MG63 (cell line): Measurements from ENCODE around the gene TRPV4. TPM values are rescaled to one million over a fixed set of nuclear protein-coding genes. Genes with fewer than 3 reads are reported as not detected.
A peak's percentile ranks its signal among the peaks of the same experiment; 100 is the strongest.

Experiments used
- DNase-seq: peaks from one replicate; pipeline ENCODE4 v3.0.0-alpha.2; 2020
- H3K27me3 ChIP-seq: fragments of 250-450 bp; sonication (Bioruptor Pico); 2 replicates; pipeline ENCODE4 v1.5.1; 2020; ENCODE audit warnings: mild to moderate bottlenecking, moderate library complexity
- H3K36me3 ChIP-seq: fragments of 250-450 bp; sonication (Bioruptor Pico); 2 replicates; pipeline ENCODE4 v1.5.1; 2020; ENCODE audit warnings: mild to moderate bottlenecking, moderate library complexity
- H3K4me3 ChIP-seq: fragments of 250-450 bp; sonication (Bioruptor Pico); 2 replicates; pipeline ENCODE4 v1.5.1; 2020; ENCODE audit warnings: mild to moderate bottlenecking, moderate library complexity
- H3K9me3 ChIP-seq: fragments of 250-450 bp; sonication (Bioruptor Pico); 2 replicates; pipeline ENCODE4 v1.5.1; 2020; ENCODE audit warnings: mild to moderate bottlenecking, moderate library complexity
- total RNA-seq: library from RNA; depleted of rRNA; stranded (reverse); fragments of >200 nt; shearing (Covaris generic); gene quantifications from 2 replicates; pipeline ENCODE4 v1.2.3, GENCODE V29; 2014; ENCODE audit warnings: low replicate concordance

Gene TRPV4
- total RNA-seq, 1 experiment from 2014 or later, result 1.1 TPM

- Histone ChIP-seq H3K27me3 (no peaks in the 10 kb centered on the region), H3K36me3 (no peaks in the 10 kb centered on the region), H3K4me3 (no peak overlapping the region), H3K9me3 (no peaks in the 10 kb centered on the region)
- no peak for DNase-seq
Measured at GRCh38 chr12:109802828-109803227, 30.4 kb downstream of the TRPV4 start.

DNA sequence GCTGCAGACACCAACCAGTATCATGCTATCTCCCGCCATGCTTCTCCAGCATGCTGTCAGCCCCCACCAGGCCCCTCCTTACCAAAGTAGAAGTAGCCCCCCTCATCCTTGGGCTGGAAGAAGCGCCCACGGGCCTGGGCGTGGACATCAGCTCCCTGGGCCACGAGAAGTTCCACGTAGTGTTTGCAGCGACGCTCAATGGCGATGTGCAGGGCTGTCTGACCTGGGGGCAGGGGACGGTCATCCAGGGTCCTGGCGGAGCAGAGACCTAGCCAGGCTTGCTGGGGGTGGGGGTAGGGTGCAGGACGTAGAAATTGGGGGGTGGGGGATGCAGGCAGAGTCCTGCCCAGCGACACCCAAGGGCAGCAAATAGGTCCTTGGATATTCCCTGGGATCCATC, 32.7 kb downstream of the TRPV4 start:
- no peak overlapping the region for H3K4me3 ChIP-seq
- H3K9me3 ChIP-seq, result no peaks in the 10 kb centered on the region
- DNase-seq, result no peak
- H3K27me3 ChIP-seq, result no peaks in the 10 kb centered on the region
- no peaks in the 10 kb centered on the region for H3K36me3 ChIP-seq

DNA sequence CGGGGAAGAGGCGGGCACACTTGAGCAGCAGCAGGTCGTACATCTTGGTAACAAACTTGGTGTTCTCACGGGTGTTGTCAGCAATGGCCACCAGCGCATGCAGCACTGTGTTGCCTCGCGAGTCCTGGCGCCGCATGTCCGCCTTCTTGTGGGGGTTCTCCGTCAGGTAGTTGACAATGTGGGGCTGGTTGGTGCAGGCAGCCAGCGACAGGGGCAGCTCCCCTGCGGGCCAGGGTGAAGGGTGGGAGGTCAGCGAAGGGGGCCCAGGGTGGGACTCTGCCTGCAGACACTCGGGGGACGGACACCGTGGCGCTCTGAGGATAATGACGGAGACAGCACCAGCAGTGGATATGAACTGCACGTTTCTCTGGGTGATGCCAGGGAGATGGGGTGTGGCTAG, 34.5 kb downstream of the TRPV4 start:
- no peak for DNase-seq
- no peaks in the 10 kb centered on the region for H3K27me3 ChIP-seq
- no peaks in the 10 kb centered on the region for H3K9me3 ChIP-seq
- no peak overlapping the region for H3K4me3 ChIP-seq
- no peaks in the 10 kb centered on the region for H3K36me3 ChIP-seq

GRCh38 chr12:109797905-109798669, 35.1 kb downstream of the TRPV4 start:
- H3K4me3 ChIP-seq, result no peak overlapping the region
- H3K27me3 ChIP-seq, result no peaks in the 10 kb centered on the region
- H3K9me3 ChIP-seq, result no peaks in the 10 kb centered on the region
- no peaks in the 10 kb centered on the region for H3K36me3 ChIP-seq
- no peak for DNase-seq

GRCh38 chr12:109796057-109796456, 37.1 kb downstream of the TRPV4 start:
- no peaks in the 10 kb centered on the region for H3K9me3 ChIP-seq
- H3K36me3 ChIP-seq, result no peaks in the 10 kb centered on the region
- H3K4me3 ChIP-seq, result no peak overlapping the region
- H3K27me3 ChIP-seq, result no peaks in the 10 kb centered on the region
- no peak for DNase-seq

DNA sequence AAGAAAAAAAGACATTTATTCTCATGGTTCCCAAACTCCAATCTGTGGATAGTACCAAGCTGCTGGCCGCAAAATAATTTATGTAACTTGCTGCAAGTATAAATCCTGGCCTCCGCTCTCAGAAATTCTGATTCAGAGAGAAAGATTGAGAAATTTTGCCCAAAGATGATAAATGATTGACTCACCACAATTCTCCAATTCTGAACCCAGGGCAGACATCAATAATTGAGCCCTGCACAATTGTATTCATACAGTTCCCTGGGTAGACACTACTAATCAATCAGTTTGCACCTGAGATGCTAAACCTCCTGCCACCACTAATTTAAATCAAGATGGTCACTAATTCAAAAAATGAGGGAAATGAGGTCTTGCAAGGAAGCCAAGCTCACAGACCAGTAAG, 38.2 kb downstream of the TRPV4 start:
- Histone ChIP-seq H3K4me3 (no peak overlapping the region), H3K36me3 (no peaks in the 10 kb centered on the region), H3K27me3 (no peaks in the 10 kb centered on the region), H3K9me3 (no peaks in the 10 kb centered on the region)
- DNase-seq, result peak; percentile 22

DNA sequence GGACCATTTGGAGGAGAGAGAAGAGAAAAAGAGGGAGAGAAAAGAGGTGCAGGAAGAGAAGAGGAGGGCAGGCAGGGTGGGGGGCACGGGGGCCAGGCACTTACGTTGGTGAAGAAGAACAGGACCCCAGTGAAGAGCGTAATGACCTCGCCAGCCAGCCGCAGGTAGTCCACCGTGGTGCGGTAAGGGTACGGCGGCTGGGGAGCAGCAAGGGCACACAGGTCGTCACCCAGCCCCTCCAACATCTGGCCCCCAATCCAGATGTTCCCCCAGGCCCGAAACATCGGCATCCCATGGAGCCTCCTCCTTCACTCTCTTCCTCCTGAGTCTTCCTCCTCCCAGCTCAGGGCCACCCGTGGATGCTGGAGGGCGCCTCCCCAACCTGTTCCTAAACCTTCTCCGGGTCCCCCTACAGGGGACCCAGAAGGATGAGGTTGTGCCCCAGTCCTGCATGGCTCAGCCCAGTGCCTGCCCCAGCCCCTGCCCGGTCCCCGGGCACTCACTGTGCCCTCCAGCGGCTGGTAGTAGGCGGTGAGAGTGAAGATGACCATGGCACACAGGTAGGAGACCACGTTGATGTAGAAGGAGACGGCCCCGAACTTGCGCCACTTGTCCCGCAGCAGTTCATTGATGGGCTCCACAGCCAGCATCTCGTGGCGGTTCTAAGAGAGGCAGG, 39.2 kb downstream of the TRPV4 start:
- Histone ChIP-seq H3K4me3 (no peak overlapping the region), H3K9me3 (no peaks in the 10 kb centered on the region), H3K36me3 (no peaks in the 10 kb centered on the region), H3K27me3 (no peaks in the 10 kb centered on the region)
- DNase-seq, result no peak

DNA sequence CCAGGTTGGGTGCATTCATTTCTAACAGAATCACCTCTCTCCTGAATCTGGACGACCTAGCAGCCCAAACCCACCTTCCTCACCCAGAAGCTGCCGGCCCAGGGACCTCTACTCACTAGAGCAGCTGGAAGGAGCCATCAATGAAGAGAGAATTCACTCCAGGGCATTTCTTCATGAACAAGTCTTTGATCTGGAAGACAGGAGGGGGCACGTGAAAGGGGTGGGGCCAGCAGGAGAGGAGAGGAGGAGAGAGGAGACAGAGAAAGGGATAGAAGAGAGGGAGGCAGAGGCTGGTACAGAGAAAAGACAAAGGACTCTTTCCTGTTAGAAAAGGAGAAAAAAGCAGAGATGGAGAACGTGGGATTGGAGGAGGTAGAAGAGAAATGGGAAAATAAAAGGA, 39.8 kb downstream of the TRPV4 start:
- no peak overlapping the region for H3K4me3 ChIP-seq
- DNase-seq, result no peak
- no peaks in the 10 kb centered on the region for H3K27me3 ChIP-seq
- no peaks in the 10 kb centered on the region for H3K9me3 ChIP-seq
- H3K36me3 ChIP-seq, result no peaks in the 10 kb centered on the region

- Histone ChIP-seq H3K4me3 (no peak overlapping the region), H3K27me3 (no peaks in the 10 kb centered on the region), H3K36me3 (no peaks in the 10 kb centered on the region), H3K9me3 (no peaks in the 10 kb centered on the region)
- no peak for DNase-seq
Measured at GRCh38 chr12:109792992-109793391, 40.2 kb downstream of the TRPV4 start.

- no peak for DNase-seq
- no peak overlapping the region for H3K4me3 ChIP-seq
- no peaks in the 10 kb centered on the region for H3K36me3 ChIP-seq
- H3K9me3 ChIP-seq, result no peaks in the 10 kb centered on the region
- no peaks in the 10 kb centered on the region for H3K27me3 ChIP-seq
Measured at GRCh38 chr12:109789526-109790048, 43.6 kb downstream of the TRPV4 start.

- Histone ChIP-seq H3K36me3 (no peaks in the 10 kb centered on the region), H3K4me3 (no peak overlapping the region), H3K27me3 (no peaks in the 10 kb centered on the region), H3K9me3 (no peaks in the 10 kb centered on the region)
- no peak for DNase-seq
Measured at GRCh38 chr12:109786799-109787198, 46.4 kb downstream of the TRPV4 start.

DNA sequence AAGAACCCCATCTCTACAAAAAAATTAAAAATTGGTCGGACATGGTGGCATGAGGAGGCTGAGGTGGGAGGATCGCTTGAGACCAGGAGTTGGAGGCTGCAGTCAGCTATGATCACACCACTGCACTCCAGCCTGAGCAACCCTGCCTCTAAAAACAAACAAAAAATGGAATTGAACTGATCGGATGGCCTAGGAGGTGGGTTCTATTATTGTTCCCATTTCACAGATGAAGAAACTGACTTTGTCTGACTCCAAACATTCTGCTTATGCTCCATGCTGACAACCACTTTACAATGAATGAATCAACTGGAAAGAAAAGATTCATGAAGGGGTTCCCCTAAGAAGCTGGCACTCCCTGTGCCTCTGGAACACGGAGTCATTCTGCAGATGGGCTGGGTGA, 47.3 kb downstream of the TRPV4 start:
- no peaks in the 10 kb centered on the region for H3K27me3 ChIP-seq
- DNase-seq, result no peak
- H3K4me3 ChIP-seq, result no peak overlapping the region
- H3K36me3 ChIP-seq, result no peaks in the 10 kb centered on the region
- H3K9me3 ChIP-seq, result no peaks in the 10 kb centered on the region

DNA sequence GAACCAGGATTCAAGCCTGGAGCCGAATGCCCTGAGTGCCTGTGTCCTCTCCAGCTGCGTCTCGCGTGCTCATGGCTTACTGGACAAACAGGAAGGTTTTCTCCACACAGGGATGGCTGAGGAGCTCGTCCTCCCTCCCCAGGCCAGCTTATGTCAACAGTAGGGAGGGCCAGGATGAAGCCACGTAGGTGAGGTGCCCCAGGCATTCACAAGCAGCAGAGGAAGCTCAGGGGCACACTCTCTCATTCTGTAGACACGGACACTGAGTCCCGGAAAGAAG, 49.3 kb downstream of the TRPV4 start:
- no peaks in the 10 kb centered on the region for H3K27me3 ChIP-seq
- no peaks in the 10 kb centered on the region for H3K9me3 ChIP-seq
- no peaks in the 10 kb centered on the region for H3K36me3 ChIP-seq
- H3K4me3 ChIP-seq, result no peak overlapping the region
- DNase-seq, result no peak

DNA sequence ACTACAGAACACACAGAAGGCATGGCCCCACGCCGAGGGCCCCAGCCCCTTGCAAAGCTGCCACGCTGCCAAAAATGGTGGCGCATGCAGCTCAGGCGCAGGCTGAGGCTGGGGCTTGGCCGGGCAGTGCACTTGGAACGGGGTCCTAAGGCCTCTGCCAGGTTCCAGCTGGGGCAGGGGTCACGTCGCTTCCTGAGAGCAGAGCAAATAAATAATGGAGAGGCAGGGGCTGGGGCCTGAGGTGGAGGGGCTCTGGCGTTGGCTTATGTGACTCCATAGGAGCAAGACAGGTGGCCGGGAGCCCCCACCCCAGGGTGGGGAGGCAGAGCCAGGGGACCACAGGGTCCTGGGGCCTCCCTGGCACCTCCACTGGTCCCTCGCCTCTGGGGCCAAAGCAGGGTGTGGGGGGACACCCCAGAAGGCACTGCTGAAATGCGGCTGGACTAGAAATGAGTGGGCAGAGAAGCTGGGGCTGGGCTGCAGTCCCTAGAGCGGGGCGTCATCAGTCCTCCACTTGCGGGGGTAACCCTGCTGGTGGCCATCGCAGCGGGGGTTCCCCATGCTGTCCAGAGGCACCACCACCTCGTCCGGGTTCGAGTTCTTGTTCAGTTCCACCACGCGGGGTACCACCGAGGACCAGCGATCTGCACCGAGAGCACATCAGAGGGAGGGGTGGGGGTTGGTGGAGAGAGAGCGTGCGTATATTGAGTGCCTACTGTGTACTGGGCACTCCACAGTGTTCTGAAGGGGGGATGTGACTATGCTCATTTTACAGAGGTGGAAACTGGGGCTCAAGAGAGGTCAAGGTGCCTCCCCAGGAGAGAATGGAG, 49.8 kb downstream of the TRPV4 start:
- no peak for DNase-seq
- Histone ChIP-seq H3K27me3 (no peaks in the 10 kb centered on the region), H3K36me3 (no peaks in the 10 kb centered on the region), H3K9me3 (no peaks in the 10 kb centered on the region), H3K4me3 (no peak overlapping the region)

GRCh38 chr12:109782326-109782703, 50.9 kb downstream of the TRPV4 start:
- no peaks in the 10 kb centered on the region for H3K9me3 ChIP-seq
- DNase-seq, result no peak
- no peaks in the 10 kb centered on the region for H3K36me3 ChIP-seq
- H3K27me3 ChIP-seq, result no peaks in the 10 kb centered on the region
- no peak overlapping the region for H3K4me3 ChIP-seq

- H3K9me3 ChIP-seq, result no peaks in the 10 kb centered on the region
- DNase-seq, result no peak
- H3K4me3 ChIP-seq, result no peak overlapping the region
- H3K27me3 ChIP-seq, result no peaks in the 10 kb centered on the region
- H3K36me3 ChIP-seq, result no peaks in the 10 kb centered on the region
Measured at GRCh38 chr12:109781668-109782325, 51.4 kb downstream of the TRPV4 start.

DNA sequence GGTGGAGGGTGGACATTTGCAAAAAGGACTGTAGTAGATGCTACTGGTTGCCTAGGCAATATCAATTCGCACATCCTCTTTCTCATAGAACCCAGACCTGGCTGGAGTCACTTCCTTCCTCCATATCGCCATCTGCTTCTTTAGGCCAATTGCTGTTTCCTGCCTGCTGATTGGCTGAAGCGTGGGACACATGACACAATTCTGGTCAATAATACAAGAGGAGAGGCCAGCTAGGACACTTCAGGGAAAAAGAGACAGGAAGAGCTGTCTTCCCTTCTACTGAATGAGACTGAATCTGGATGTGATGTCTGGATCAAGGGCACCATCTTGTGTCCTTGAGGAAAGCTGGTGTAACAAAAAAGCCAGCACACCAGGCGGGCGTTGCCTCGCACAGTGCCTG, 53.8 kb downstream of the TRPV4 start:
- Histone ChIP-seq H3K9me3 (no peaks in the 10 kb centered on the region), H3K4me3 (no peak overlapping the region), H3K36me3 (no peaks in the 10 kb centered on the region), H3K27me3 (no peaks in the 10 kb centered on the region)
- DNase-seq, result no peak
